ENCODE data around the gene G3BP2. TPM values are rescaled to one million over a fixed set of nuclear protein-coding genes. Genes with fewer than 3 reads are reported as not detected.

G3BP2 gene
- total and polyA plus RNA-seq, 9 of the 15 experiments (the other 6 are each of a cell fraction or from before 2014, with no cell fraction given) = 25.2 to 222 (median 130) TPM

DNA sequence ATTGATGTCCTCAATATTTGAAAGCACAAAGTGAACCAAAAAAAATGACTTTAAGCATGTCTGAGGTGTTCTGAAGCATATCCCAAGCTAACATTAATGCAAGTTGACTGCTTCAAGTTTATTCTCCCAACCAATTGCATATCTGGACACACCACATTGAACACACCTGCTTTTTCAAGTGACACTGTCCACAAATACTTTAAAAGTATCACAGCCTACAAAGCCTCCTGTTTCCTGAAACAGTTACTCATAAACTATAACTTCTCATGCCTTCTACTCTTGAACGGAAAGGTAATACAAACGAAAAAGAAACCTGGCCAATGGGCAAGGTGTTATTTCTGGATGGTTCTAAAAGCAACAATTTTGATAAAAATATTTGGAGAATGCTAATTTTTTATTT lies 44.0 kb downstream of the G3BP2 start:
- BruUV-seq (replicated peaks) = no TSS peak
- in situ Hi-C loops (cut with MboI) = no loop called here
- Histone ChIP-seq H3K9me1 (ENCODE audit: control insufficient read depth, insufficient read depth, low read length) (no peaks in the 10 kb centered on the region), H3K4me2 (ENCODE audit: insufficient read depth, low read length) (no peak overlapping the region), H3K79me2 (ENCODE audit: control insufficient read depth, insufficient read depth, low read length) (no peaks in the 10 kb centered on the region), H3K9me3 (replicated peaks; ENCODE audit: control insufficient read depth, insufficient read depth, low read depth, low read length) (no peaks in the 10 kb centered on the region; the same call in 1 of the 2 replicates), H3K4me1 (replicated peaks in 1 of 2; ENCODE audit: control insufficient read depth in 2 of 2, insufficient read depth in 2 of 2, low read length in 2 of 2) (peaks cover 0 to 8% of the 10 kb centered on the region in 2 experiments; a peak in 2 of 5 replicates), H3K36me3 (ENCODE audit: control insufficient read depth, insufficient read depth, low read length) (no peaks in the 10 kb centered on the region), H3K27ac (ENCODE audit: extremely low read depth, low read depth, low read length) (no peak overlapping the region), H3K4me3 (no peak overlapping the region), H3K27me3 (ENCODE audit: control insufficient read depth in 2 of 2, insufficient read depth in 2 of 2, low read length in 2 of 2) (no peaks in the 10 kb centered on the region), H4K20me1 (replicated peaks; ENCODE audit: control insufficient read depth, insufficient read depth, low read length) (no peaks in the 10 kb centered on the region), H2AFZ (ENCODE audit: low read depth, low read length) (no peak overlapping the region), H3K9ac (ENCODE audit: insufficient read depth in 1 of 2, low read depth in 2 of 2, low read length in 2 of 2) (no peak overlapping the region)
- no peak for ATAC-seq
- DNase-seq (ENCODE audit: extremely low read depth in 1 of 4, low spot score in 3 of 4) = no peak
- intact Hi-C loops (cut with micrococcal nuclease) = no loop called here
- FAIRE-seq = no peak
- 27% methylated on average over 2 of the region's 2 CpGs for WGBS (ENCODE audit: insufficient coverage, low coverage, missing lambda C conversion rate)
- ChIA-PET CTCF (ENCODE audit: low intra/inter-chr PET ratio) (no interaction called here), POLR2A (no interaction called here)
- TF ChIP-seq EWSR1 (IDR thresholded peaks at IDR 0.05; ENCODE audit: borderline replicate concordance, low read depth, partially characterized antibody) (no peak), WHSC1 (IDR thresholded peaks at IDR 0.05; ENCODE audit: low read length) (no peak), TFAP4 (CRISPR knock-in tag; IDR thresholded peaks at IDR 0.05; ENCODE audit: borderline replicate concordance) (no peak), SNRNP70 (optimal IDR thresholded peaks at IDR 0.05; ENCODE audit: low read depth, low read length) (no peak), TCF15 (CRISPR knock-in tag; IDR thresholded peaks at IDR 0.05) (no peak), NFRKB (IDR thresholded peaks at IDR 0.05; ENCODE audit: low read depth) (no peak), TAF7 (tag; IDR thresholded peaks at IDR 0.05) (no peak), SPI1 (IDR thresholded peaks at IDR 0.05; ENCODE audit: borderline replicate concordance, low read depth, low read length) (no peak), BHLHE40 (IDR thresholded peaks at IDR 0.05; ENCODE audit: low read length) (no peak), FOS (IDR thresholded peaks at IDR 0.05; ENCODE audit: extremely low read depth, insufficient read length) (no peak), LCOR (CRISPR knock-in tag; IDR thresholded peaks at IDR 0.05) (no peak), ZNF778 (CRISPR knock-in tag; IDR thresholded peaks at IDR 0.05) (no peak), E2F1 (CRISPR knock-in tag; IDR thresholded peaks at IDR 0.05) (no peak)
- TF ChIP-seq, protein P1, sequence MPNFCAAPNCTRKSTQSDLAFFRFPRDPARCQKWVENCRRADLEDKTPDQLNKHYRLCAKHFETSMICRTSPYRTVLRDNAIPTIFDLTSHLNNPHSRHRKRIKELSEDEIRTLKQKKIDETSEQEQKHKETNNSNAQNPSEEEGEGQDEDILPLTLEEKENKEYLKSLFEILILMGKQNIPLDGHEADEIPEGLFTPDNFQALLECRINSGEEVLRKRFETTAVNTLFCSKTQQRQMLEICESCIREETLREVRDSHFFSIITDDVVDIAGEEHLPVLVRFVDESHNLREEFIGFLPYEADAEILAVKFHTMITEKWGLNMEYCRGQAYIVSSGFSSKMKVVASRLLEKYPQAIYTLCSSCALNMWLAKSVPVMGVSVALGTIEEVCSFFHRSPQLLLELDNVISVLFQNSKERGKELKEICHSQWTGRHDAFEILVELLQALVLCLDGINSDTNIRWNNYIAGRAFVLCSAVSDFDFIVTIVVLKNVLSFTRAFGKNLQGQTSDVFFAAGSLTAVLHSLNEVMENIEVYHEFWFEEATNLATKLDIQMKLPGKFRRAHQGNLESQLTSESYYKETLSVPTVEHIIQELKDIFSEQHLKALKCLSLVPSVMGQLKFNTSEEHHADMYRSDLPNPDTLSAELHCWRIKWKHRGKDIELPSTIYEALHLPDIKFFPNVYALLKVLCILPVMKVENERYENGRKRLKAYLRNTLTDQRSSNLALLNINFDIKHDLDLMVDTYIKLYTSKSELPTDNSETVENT (CRISPR knock-in tag; IDR thresholded peaks at IDR 0.05) = no peak
- TF ChIP-seq, protein P2, sequence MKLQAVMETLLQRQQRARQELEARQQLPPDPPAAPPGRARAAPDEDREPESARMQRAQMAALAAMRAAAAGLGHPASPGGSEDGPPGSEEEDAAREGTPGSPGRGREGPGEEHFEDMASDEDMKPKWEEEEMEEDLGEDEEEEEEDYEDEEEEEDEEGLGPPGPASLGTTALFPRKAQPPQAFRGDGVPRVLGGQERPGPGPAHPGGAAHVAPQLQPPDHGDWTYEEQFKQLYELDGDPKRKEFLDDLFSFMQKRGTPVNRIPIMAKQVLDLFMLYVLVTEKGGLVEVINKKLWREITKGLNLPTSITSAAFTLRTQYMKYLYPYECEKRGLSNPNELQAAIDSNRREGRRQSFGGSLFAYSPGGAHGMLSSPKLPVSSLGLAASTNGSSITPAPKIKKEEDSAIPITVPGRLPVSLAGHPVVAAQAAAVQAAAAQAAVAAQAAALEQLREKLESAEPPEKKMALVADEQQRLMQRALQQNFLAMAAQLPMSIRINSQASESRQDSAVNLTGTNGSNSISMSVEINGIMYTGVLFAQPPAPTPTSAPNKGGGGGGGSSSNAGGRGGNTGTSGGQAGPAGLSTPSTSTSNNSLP (IDR thresholded peaks at IDR 0.05; ENCODE audit: borderline replicate concordance, low read depth, low read length) = no peak
- TF ChIP-seq, protein P3, sequence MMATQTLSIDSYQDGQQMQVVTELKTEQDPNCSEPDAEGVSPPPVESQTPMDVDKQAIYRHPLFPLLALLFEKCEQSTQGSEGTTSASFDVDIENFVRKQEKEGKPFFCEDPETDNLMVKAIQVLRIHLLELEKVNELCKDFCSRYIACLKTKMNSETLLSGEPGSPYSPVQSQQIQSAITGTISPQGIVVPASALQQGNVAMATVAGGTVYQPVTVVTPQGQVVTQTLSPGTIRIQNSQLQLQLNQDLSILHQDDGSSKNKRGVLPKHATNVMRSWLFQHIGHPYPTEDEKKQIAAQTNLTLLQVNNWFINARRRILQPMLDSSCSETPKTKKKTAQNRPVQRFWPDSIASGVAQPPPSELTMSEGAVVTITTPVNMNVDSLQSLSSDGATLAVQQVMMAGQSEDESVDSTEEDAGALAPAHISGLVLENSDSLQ (IDR thresholded peaks at IDR 0.05) = no peak

Data from K562 (cell line).